HEK293 (cell line): Measurements from ENCODE around the gene THRSP.
A peak's percentile ranks its signal among the peaks of the same experiment; 100 is the strongest.

ENCODE experiments used
- GLI4 ChIP-seq: fragments of 450-650 bp; formaldehyde crosslinking; IDR thresholded peaks from 2 replicates; pipeline ENCODE4 v1.5.1; 2016; ENCODE audit warnings: missing biosample characterization, missing genetic modification characterization
- HOXD13 ChIP-seq: sonication (generic); formaldehyde crosslinking; IDR thresholded peaks from 2 replicates; pipeline ENCODE4 v1.8.0; 2022; ENCODE audit warnings: missing genetic modification reagents, borderline replicate concordance
- REPIN1 ChIP-seq: fragments of 450-650 bp; formaldehyde crosslinking; IDR thresholded peaks from 2 replicates; pipeline ENCODE4 v1.5.1; 2017; ENCODE audit warnings: missing biosample characterization, missing genetic modification characterization, low read depth
- SCRT1 ChIP-seq: fragments of 450-650 bp; formaldehyde crosslinking; IDR thresholded peaks from 2 replicates; pipeline ENCODE4 v1.5.1; 2016; ENCODE audit warnings: missing biosample characterization, missing genetic modification characterization, borderline replicate concordance
- SCRT2 ChIP-seq: fragments of 450-650 bp; formaldehyde crosslinking; IDR thresholded peaks from 2 replicates; pipeline ENCODE4 v1.5.1; 2016; ENCODE audit warnings: missing biosample characterization, missing genetic modification characterization
- SP3 ChIP-seq: fragments of 450-650 bp; formaldehyde crosslinking; IDR thresholded peaks from 2 replicates; pipeline ENCODE4 v1.5.1; 2016; ENCODE audit warnings: missing biosample characterization, missing genetic modification characterization
- ZBTB7A ChIP-seq: fragments of 450-650 bp; formaldehyde crosslinking; IDR thresholded peaks from 2 replicates; pipeline ENCODE4 v1.5.1; 2016; ENCODE audit warnings: low read depth, missing biosample characterization, missing genetic modification characterization
- ZFP41 ChIP-seq: fragments of 450-650 bp; formaldehyde crosslinking; IDR thresholded peaks from 2 replicates; pipeline ENCODE4 v1.5.1; 2016; ENCODE audit warnings: missing biosample characterization, missing genetic modification characterization, borderline replicate concordance
- ZNF2 ChIP-seq: fragments of 450-650 bp; formaldehyde crosslinking; IDR thresholded peaks from 2 replicates; pipeline ENCODE4 v1.5.1; 2016; ENCODE audit warnings: missing biosample characterization, missing genetic modification characterization
- ZNF24 ChIP-seq: fragments of 450-650 bp; formaldehyde crosslinking; IDR thresholded peaks from 2 replicates; pipeline ENCODE4 v1.5.1; 2016; ENCODE audit warnings: missing biosample characterization, missing genetic modification characterization
- ZNF335 ChIP-seq: fragments of 450-650 bp; formaldehyde crosslinking; conservative IDR thresholded peaks from 2 replicates; pipeline ENCODE4 v1.5.1; 2016; ENCODE audit warnings: missing biosample characterization, missing genetic modification characterization
- ZNF560 ChIP-seq: fragments of 450-650 bp; formaldehyde crosslinking; IDR thresholded peaks from 2 replicates; pipeline ENCODE4 v1.5.1; 2017; ENCODE audit warnings: missing biosample characterization, missing genetic modification characterization, borderline replicate concordance
- ZNF561 ChIP-seq: fragments of 450-650 bp; IDR thresholded peaks from 2 replicates; pipeline ENCODE4 v1.5.1; 2018; ENCODE audit warnings: missing biosample characterization, missing genetic modification characterization, borderline replicate concordance
- ZNF629 ChIP-seq: fragments of 450-650 bp; formaldehyde crosslinking; IDR thresholded peaks from 2 replicates; pipeline ENCODE4 v1.5.1; 2017; ENCODE audit warnings: missing biosample characterization, missing genetic modification characterization
- ZNF658 ChIP-seq: fragments of 450-650 bp; formaldehyde crosslinking; IDR thresholded peaks from 2 replicates; pipeline ENCODE4; 2016; ENCODE audit warnings: missing biosample characterization, missing genetic modification characterization
- ZNF768 ChIP-seq: fragments of 450-650 bp; formaldehyde crosslinking; IDR thresholded peaks from 2 replicates; pipeline ENCODE4 v1.5.1; 2018; ENCODE audit warnings: missing biosample characterization, mild to moderate bottlenecking, missing genetic modification characterization
- ZNF843 ChIP-seq: fragments of 450-650 bp; formaldehyde crosslinking; IDR thresholded peaks from 2 replicates; pipeline ENCODE4 v1.5.1; 2016; ENCODE audit warnings: missing biosample characterization, missing genetic modification characterization
- ZSCAN23 ChIP-seq: fragments of 450-650 bp; formaldehyde crosslinking; IDR thresholded peaks from 2 replicates; pipeline ENCODE4 v1.5.1; 2016; ENCODE audit warnings: missing biosample characterization, missing genetic modification characterization
- ZXDB ChIP-seq: fragments of 450-650 bp; formaldehyde crosslinking; IDR thresholded peaks from 2 replicates; pipeline ENCODE4 v1.5.1; 2016; ENCODE audit warnings: missing biosample characterization, missing genetic modification characterization
- TF ChIP-seq, protein P1 (sequence below): fragments of 450-650 bp; formaldehyde crosslinking; IDR thresholded peaks from 2 replicates; pipeline ENCODE4 v1.5.1; 2016; ENCODE audit warnings: missing biosample characterization, missing genetic modification characterization
- TF ChIP-seq, protein P2 (sequence below): fragments of 450-650 bp; formaldehyde crosslinking; optimal IDR thresholded peaks from 2 replicates; pipeline ENCODE3; 2016; ENCODE audit warnings: missing biosample characterization, mild to moderate bottlenecking, missing genetic modification characterization
- TF ChIP-seq, protein P3 (sequence below): fragments of 450-650 bp; formaldehyde crosslinking; IDR thresholded peaks from 2 replicates; pipeline ENCODE4 v1.5.1; 2017; ENCODE audit warnings: missing biosample characterization, missing genetic modification characterization
- TF ChIP-seq, protein P4 (sequence below): fragments of 450-650 bp; formaldehyde crosslinking; IDR thresholded peaks from 2 replicates; pipeline ENCODE4 v1.5.1; 2016; ENCODE audit warnings: missing biosample characterization, missing genetic modification characterization
- TF ChIP-seq, protein P5 (sequence below): sonication (generic); formaldehyde crosslinking; IDR thresholded peaks from 2 replicates; pipeline ENCODE4 v1.8.1; 2022; ENCODE audit warnings: mild to moderate bottlenecking, moderate library complexity, missing genetic modification reagents
- TF ChIP-seq, protein P6 (sequence below): fragments of 450-650 bp; formaldehyde crosslinking; IDR thresholded peaks from 2 replicates; pipeline ENCODE4 v1.5.1; 2017; ENCODE audit warnings: missing biosample characterization, mild to moderate bottlenecking, missing genetic modification characterization, moderate library complexity
- TF ChIP-seq, protein P7 (sequence below): fragments of 450-650 bp; formaldehyde crosslinking; IDR thresholded peaks from 2 replicates; pipeline ENCODE4 v1.5.1; 2016; ENCODE audit warnings: missing biosample characterization, missing genetic modification characterization

The THRSP gene

DNA sequence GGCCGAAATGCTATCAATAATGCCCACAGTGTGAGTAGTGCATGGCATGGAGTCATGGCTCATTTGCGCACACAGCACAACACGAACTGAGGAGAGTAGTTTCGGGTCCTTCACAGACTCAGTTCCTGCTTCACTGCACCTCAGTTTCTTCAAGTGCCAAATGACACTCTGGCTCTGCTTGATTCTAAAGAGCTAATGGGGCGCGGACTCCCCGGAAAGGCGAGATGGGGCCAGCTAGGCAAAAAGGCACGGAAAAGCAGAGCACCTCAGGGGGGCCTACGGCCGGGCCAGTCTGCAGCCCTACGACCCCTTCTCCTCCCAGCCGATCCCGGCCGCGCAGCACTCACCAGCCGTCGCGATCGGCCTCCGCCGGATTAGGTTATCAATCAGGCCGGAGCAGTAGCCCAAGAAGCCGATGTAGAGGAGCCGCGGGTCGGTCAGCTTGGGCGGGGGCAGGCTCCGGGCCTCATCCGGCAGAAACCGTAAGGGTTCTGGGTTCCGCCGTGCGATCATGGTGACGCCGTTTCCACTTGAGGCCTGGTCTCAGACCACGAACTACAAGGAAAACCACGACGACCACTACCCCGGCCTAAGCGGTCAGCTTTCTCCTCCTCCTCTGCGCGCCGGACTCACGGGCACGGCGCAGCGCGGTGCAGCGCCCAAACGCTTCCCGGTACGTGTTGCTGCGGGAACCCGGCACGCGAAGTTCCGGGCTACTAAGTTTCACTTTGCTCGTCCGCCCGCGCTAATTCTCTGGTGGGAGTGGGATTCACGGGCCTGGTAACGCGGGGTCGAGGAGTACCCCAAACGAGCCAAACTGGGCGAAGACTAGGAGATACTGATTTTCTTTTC is 15.8 kb downstream of the THRSP start, which contains the start of gene NDUFC2 (continued):
- TF ChIP-seq, protein P1, sequence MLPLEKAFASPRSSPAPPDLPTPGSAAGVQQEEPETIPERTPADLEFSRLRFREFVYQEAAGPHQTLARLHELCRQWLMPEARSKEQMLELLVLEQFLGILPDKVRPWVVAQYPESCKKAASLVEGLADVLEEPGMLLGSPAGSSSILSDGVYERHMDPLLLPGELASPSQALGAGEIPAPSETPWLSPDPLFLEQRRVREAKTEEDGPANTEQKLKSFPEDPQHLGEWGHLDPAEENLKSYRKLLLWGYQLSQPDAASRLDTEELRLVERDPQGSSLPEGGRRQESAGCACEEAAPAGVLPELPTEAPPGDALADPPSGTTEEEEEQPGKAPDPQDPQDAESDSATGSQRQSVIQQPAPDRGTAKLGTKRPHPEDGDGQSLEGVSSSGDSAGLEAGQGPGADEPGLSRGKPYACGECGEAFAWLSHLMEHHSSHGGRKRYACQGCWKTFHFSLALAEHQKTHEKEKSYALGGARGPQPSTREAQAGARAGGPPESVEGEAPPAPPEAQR (tag by site-specific recombination): 0 out of 2 replicates have a peak, but pooled peaks have one; percentile 58
- no peak for TF ChIP-seq ZNF560
- peak; percentile 83; the same call in 1 of the 2 replicates for TF ChIP-seq REPIN1
- TF ChIP-seq, protein P2, sequence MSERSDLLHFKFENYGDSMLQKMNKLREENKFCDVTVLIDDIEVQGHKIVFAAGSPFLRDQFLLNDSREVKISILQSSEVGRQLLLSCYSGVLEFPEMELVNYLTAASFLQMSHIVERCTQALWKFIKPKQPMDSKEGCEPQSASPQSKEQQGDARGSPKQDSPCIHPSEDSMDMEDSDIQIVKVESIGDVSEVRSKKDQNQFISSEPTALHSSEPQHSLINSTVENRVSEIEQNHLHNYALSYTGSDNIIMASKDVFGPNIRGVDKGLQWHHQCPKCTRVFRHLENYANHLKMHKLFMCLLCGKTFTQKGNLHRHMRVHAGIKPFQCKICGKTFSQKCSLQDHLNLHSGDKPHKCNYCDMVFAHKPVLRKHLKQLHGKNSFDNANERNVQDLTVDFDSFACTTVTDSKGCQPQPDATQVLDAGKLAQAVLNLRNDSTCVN: peak; percentile 92
- TF ChIP-seq ZNF24: peak; percentile 83; the same call in 1 of the 2 replicates
- TF ChIP-seq, protein P3, sequence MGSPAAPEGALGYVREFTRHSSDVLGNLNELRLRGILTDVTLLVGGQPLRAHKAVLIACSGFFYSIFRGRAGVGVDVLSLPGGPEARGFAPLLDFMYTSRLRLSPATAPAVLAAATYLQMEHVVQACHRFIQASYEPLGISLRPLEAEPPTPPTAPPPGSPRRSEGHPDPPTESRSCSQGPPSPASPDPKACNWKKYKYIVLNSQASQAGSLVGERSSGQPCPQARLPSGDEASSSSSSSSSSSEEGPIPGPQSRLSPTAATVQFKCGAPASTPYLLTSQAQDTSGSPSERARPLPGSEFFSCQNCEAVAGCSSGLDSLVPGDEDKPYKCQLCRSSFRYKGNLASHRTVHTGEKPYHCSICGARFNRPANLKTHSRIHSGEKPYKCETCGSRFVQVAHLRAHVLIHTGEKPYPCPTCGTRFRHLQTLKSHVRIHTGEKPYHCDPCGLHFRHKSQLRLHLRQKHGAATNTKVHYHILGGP (tag by site-specific recombination): no peak
- TF ChIP-seq, protein P4, sequence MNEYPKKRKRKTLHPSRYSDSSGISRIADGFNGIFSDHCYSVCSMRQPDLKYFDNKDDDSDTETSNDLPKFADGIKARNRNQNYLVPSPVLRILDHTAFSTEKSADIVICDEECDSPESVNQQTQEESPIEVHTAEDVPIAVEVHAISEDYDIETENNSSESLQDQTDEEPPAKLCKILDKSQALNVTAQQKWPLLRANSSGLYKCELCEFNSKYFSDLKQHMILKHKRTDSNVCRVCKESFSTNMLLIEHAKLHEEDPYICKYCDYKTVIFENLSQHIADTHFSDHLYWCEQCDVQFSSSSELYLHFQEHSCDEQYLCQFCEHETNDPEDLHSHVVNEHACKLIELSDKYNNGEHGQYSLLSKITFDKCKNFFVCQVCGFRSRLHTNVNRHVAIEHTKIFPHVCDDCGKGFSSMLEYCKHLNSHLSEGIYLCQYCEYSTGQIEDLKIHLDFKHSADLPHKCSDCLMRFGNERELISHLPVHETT (tag by site-specific recombination): peak; percentile 80
- TF ChIP-seq, protein P5, sequence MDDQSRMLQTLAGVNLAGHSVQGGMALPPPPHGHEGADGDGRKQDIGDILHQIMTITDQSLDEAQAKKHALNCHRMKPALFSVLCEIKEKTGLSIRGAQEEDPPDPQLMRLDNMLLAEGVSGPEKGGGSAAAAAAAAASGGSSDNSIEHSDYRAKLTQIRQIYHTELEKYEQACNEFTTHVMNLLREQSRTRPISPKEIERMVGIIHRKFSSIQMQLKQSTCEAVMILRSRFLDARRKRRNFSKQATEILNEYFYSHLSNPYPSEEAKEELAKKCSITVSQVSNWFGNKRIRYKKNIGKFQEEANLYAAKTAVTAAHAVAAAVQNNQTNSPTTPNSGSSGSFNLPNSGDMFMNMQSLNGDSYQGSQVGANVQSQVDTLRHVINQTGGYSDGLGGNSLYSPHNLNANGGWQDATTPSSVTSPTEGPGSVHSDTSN (CRISPR knock-in tag): peak; percentile 80
- TF ChIP-seq SCRT1 (tag by site-specific recombination): peak; percentile 78; the same call in 1 of the 2 replicates
- peak; percentile 81 for TF ChIP-seq ZNF2 (tag by site-specific recombination)
- peak; percentile 51; the same call in 1 of the 2 replicates for TF ChIP-seq ZSCAN23 (tag by site-specific recombination)
- peak; percentile 35; the same call in 1 of the 2 replicates for TF ChIP-seq ZNF843 (tag by site-specific recombination)
- 0 out of 2 replicates have a peak, but pooled peaks have one; percentile 46 for TF ChIP-seq ZFP41 (tag by site-specific recombination)
- TF ChIP-seq ZXDB (tag by site-specific recombination): peak; percentile 91
- TF ChIP-seq ZNF658 (tag by site-specific recombination): no peak
- TF ChIP-seq ZNF629 (tag by site-specific recombination): peak; percentile 68
- TF ChIP-seq ZNF768 (tag by site-specific recombination): 0 out of 2 replicates have a peak, but pooled peaks have one; percentile 16
- TF ChIP-seq SCRT2 (tag by site-specific recombination): peak; percentile 94
- TF ChIP-seq GLI4 (tag by site-specific recombination): peak; percentile 85; the same call in 1 of the 2 replicates
- TF ChIP-seq, protein P6, sequence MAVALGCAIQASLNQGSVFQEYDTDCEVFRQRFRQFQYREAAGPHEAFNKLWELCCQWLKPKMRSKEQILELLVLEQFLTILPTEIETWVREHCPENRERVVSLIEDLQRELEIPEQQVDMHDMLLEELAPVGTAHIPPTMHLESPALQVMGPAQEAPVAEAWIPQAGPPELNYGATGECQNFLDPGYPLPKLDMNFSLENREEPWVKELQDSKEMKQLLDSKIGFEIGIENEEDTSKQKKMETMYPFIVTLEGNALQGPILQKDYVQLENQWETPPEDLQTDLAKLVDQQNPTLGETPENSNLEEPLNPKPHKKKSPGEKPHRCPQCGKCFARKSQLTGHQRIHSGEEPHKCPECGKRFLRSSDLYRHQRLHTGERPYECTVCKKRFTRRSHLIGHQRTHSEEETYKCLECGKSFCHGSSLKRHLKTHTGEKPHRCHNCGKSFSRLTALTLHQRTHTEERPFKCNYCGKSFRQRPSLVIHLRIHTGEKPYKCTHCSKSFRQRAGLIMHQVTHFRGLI: peak; percentile 65; the same call in 1 of the 2 replicates
- peak; percentile 58; the same call in 1 of the 2 replicates for TF ChIP-seq ZBTB7A (tag by site-specific recombination)
- peak; percentile 55; the same call in 1 of the 2 replicates for TF ChIP-seq SP3 (tag by site-specific recombination)
- peak; percentile 76 for TF ChIP-seq ZNF335 (tag by site-specific recombination)
- peak; percentile 83 for TF ChIP-seq ZNF561 (tag by site-specific recombination)
- TF ChIP-seq, protein P7, sequence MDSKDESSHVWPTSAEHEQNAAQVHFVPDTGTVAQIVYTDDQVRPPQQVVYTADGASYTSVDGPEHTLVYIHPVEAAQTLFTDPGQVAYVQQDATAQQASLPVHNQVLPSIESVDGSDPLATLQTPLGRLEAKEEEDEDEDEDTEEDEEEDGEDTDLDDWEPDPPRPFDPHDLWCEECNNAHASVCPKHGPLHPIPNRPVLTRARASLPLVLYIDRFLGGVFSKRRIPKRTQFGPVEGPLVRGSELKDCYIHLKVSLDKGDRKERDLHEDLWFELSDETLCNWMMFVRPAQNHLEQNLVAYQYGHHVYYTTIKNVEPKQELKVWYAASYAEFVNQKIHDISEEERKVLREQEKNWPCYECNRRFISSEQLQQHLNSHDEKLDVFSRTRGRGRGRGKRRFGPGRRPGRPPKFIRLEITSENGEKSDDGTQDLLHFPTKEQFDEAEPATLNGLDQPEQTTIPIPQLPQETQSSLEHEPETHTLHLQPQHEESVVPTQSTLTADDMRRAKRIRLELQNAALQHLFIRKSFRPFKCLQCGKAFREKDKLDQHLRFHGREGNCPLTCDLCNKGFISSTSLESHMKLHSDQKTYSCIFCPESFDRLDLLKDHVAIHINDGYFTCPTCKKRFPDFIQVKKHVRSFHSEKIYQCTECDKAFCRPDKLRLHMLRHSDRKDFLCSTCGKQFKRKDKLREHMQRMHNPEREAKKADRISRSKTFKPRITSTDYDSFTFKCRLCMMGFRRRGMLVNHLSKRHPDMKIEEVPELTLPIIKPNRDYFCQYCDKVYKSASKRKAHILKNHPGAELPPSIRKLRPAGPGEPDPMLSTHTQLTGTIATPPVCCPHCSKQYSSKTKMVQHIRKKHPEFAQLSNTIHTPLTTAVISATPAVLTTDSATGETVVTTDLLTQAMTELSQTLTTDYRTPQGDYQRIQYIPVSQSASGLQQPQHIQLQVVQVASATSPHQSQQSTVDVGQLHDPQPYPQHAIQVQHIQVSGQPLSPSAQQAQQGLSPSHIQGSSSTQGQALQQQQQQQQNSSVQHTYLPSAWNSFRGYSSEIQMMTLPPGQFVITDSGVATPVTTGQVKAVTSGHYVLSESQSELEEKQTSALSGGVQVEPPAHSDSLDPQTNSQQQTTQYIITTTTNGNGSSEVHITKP (tag by site-specific recombination): peak; percentile 30; the same call in 1 of the 2 replicates
- TF ChIP-seq HOXD13 (CRISPR knock-in tag): peak; percentile 66; the same call in 1 of the 2 replicates
